K562 (cell line): ENCODE data around the gene ZNF626. TPM values are rescaled to one million over a fixed set of nuclear protein-coding genes. Genes with fewer than 3 reads are reported as not detected.

Experiments
- ADNP ChIP-seq: fragments of 200-800 bp; sonication (Bioruptor generic); IDR thresholded peaks from 2 replicates; pipeline ENCODE4 v1.6.1; 2016; ENCODE audit warnings: missing genetic modification characterization, missing compliant biosample characterization
- CXXC5 ChIP-seq: fragments of 250-450 bp; sonication (Bioruptor Pico); IDR thresholded peaks from 2 replicates; pipeline ENCODE4 v1.8.0; 2022; ENCODE audit warnings: inconsistent platforms, mild to moderate bottlenecking, moderate library complexity
- FIP1L1 ChIP-seq: fragments of 200-400 bp; formaldehyde crosslinking; IDR thresholded peaks from 2 replicates; pipeline ENCODE4 v1.6.1; 2018; ENCODE audit warnings: mild to moderate bottlenecking, low read depth, low read length; ENCODE audit not compliant: poor library complexity, severe bottlenecking
- HDAC1 ChIP-seq, 2 experiments: fragments of 450-650 bp; IDR thresholded peaks; 2 replicates each; pipeline ENCODE4 v1.6.1; 2016 to 2017; ENCODE audit warnings: inconsistent platforms in 1 of 2, mild to moderate bottlenecking in 1 of 2, moderate library complexity in 1 of 2
- HDGF ChIP-seq: fragments of 450-650 bp; IDR thresholded peaks from 2 replicates; pipeline ENCODE4 v1.6.1; 2016
- HNRNPUL1 ChIP-seq: fragments of 200-400 bp; formaldehyde crosslinking; IDR thresholded peaks from 2 replicates; pipeline ENCODE4 v1.6.1; 2017; ENCODE audit warnings: low read length
- IRF1 ChIP-seq: sonication (generic); formaldehyde crosslinking; IDR thresholded peaks from 2 replicates; pipeline ENCODE4 v1.8.0; 2022; ENCODE audit warnings: missing genetic modification reagents, mild to moderate bottlenecking, borderline replicate concordance
- KDM1A ChIP-seq, 2 experiments: fragments of 450-650 bp; IDR thresholded peaks; 2 replicates each; pipeline ENCODE4 v1.6.1; 2016; ENCODE audit warnings: mild to moderate bottlenecking in 2 of 2
- MCM3 ChIP-seq: fragments of 450-650 bp; IDR thresholded peaks from 2 replicates; pipeline ENCODE4 v1.6.1; 2016
- MTA2 ChIP-seq: fragments of 450-650 bp; IDR thresholded peaks from 2 replicates; pipeline ENCODE4 v1.6.1; 2016; ENCODE audit warnings: low read depth
- NELFE ChIP-seq: IDR thresholded peaks from 2 replicates; pipeline ENCODE4 v1.6.1; 2011; ENCODE audit warnings: mild to moderate bottlenecking; ENCODE audit not compliant: insufficient read depth, insufficient read length
- NFE2L1 ChIP-seq: fragments of 450-650 bp; IDR thresholded peaks from 2 replicates; pipeline ENCODE4 v1.6.1; 2016; ENCODE audit warnings: missing genetic modification characterization, low read depth, mild to moderate bottlenecking, missing compliant biosample characterization, moderate library complexity, borderline replicate concordance
- PML ChIP-seq: IDR thresholded peaks from 2 replicates; pipeline ENCODE4 v1.6.1; 2012; ENCODE audit warnings: low read length, inconsistent platforms
- POLR2B ChIP-seq: fragments of 450-650 bp; IDR thresholded peaks from 2 replicates; pipeline ENCODE4 v1.6.1; 2018; ENCODE audit warnings: low read depth; ENCODE audit not compliant: partially characterized antibody
- PPARD ChIP-seq: fragments of 250-450 bp; sonication (Bioruptor Pico); IDR thresholded peaks from 2 replicates; pipeline ENCODE4 v1.8.0; 2022; ENCODE audit warnings: inconsistent platforms, mild to moderate bottlenecking, moderate library complexity
- PURB ChIP-seq: sonication (generic); formaldehyde crosslinking; IDR thresholded peaks from 2 replicates; pipeline ENCODE4 v1.9.0; 2021; ENCODE audit warnings: low read depth, mild to moderate bottlenecking, missing genetic modification reagents
- RAD51 ChIP-seq: fragments of 450-650 bp; IDR thresholded peaks from 2 replicates; pipeline ENCODE4 v1.7.1; 2016; ENCODE audit warnings: low read depth, mild to moderate bottlenecking, borderline replicate concordance
- RBM25 ChIP-seq: fragments of 200-400 bp; formaldehyde crosslinking; IDR thresholded peaks from 2 replicates; pipeline ENCODE4 v1.6.1; 2018; ENCODE audit warnings: low read length, low read depth, moderate library complexity; ENCODE audit not compliant: severe bottlenecking
- RBM34 ChIP-seq: fragments of 200-400 bp; formaldehyde crosslinking; IDR thresholded peaks from 2 replicates; pipeline ENCODE4 v1.6.1; 2018; ENCODE audit warnings: low read length, borderline replicate concordance; ENCODE audit not compliant: insufficient read depth
- RBM39 ChIP-seq: fragments of 200-400 bp; formaldehyde crosslinking; optimal IDR thresholded peaks from 2 replicates; pipeline ENCODE3; 2018; ENCODE audit warnings: low read depth, low read length
- RNF219 ChIP-seq: fragments of 250-450 bp; sonication (Bioruptor Pico); IDR thresholded peaks from 2 replicates; pipeline ENCODE4 v1.5.0; 2022; ENCODE audit warnings: mild to moderate bottlenecking
- SOX6 ChIP-seq: fragments of 450-650 bp; IDR thresholded peaks from 2 replicates; pipeline ENCODE4 v1.6.1; 2014; ENCODE audit warnings: mild to moderate bottlenecking
- THAP7 ChIP-seq: fragments of 250-450 bp; sonication (Bioruptor Pico); IDR thresholded peaks from 2 replicates; pipeline ENCODE4 v1.5.0; 2021
- YY1 ChIP-seq, 3 experiments: IDR thresholded peaks; 2 replicates each; pipeline ENCODE4 v1.6.1; 2011; ENCODE audit warnings: low read length in 2 of 3, mild to moderate bottlenecking in 2 of 3, moderate library complexity in 2 of 3, borderline replicate concordance in 1 of 3, control low read depth in 1 of 3, low read depth in 1 of 3; ENCODE audit not compliant: insufficient read depth in 3 of 3, insufficient replicate concordance in 2 of 3, control insufficient read depth in 1 of 3, insufficient read length in 1 of 3; ENCODE audit errors: extremely low read depth in 1 of 3
- ZBTB7A ChIP-seq: IDR thresholded peaks from 2 replicates; pipeline ENCODE4 v1.6.1; 2011; ENCODE audit warnings: low read depth, mild to moderate bottlenecking, low read length, moderate library complexity, borderline replicate concordance; ENCODE audit not compliant: control insufficient read depth
- ZNF217 ChIP-seq: sonication (generic); formaldehyde crosslinking; IDR thresholded peaks from 2 replicates; pipeline ENCODE4 v1.8.0; 2022; ENCODE audit warnings: mild to moderate bottlenecking, missing genetic modification reagents
- ZNF507 ChIP-seq: conservative IDR thresholded peaks from 2 replicates; pipeline ENCODE4 v1.6.1; 2017; ENCODE audit warnings: missing genetic modification characterization, missing compliant biosample characterization
- polyA plus RNA-seq, 8 experiments: library from polyadenylated mRNA; depleted of rRNA in 4 of 8; stranded (reverse) in 5 of 8; unstranded in 3 of 8; fragments of >200 nt; fragmentation: Nextera tagmentation in 2 of 8; fragmentation: Illumina TruSeq in 1 of 8; extraction: Ambion mirVana in 2 of 8; extraction: Trizol in 1 of 8; gene quantifications; 2 replicates each; pipeline versions ENCODE4 v1.2.1 to v1.2.3, GENCODE V29; 2011 to 2014; ENCODE audit warnings: inconsistent platforms in 1 of 8, missing spikeins in 1 of 8
- total RNA-seq, 7 experiments: library from RNA; depleted of rRNA in 6 of 7; stranded (reverse); fragments of >200 nt in 6 of 7; fragmentation: Illumina TruSeq in 2 of 7; extraction: Trizol in 2 of 7; gene quantifications; 2 replicates each; pipeline versions ENCODE4 v1.2.1 to v1.2.3, GENCODE V29; 2011 to 2021; ENCODE audit warnings: low replicate concordance in 1 of 7

Gene ZNF626
- total and polyA plus RNA-seq, 9 of the 15 experiments (the other 6 are each of a cell fraction or from before 2014, with no cell fraction given) = 1.6 to 7.7 (median 4.1) TPM

- TF ChIP-seq RNF219 (CRISPR knock-in tag) (no peak), HDAC1 (IDR thresholded peaks at IDR 0.05) (0 out of 4 replicates have a peak, but pooled peaks of 1 of the 2 experiments have one; percentile 38), ZNF507 (tag) (no peak), ADNP (tag) (no peak), MTA2 (no peak), FIP1L1 (no peak), PPARD (no peak), PML (peak; percentile 37; the same call in 1 of the 2 replicates), HDGF (no peak), ZBTB7A (no peak), RAD51 (no peak), YY1 (IDR thresholded peaks at IDR 0.05; ENCODE audit: borderline replicate concordance in 1 of 3, control insufficient read depth in 1 of 3, extremely low read depth in 1 of 3, insufficient read depth in 3 of 3, insufficient read length in 1 of 3, insufficient replicate concordance in 2 of 3, low read depth in 1 of 3, low read length in 2 of 3) (peak in 1 of 3 experiments; percentile 68), RBM39 (no peak), HNRNPUL1 (no peak), RBM25 (peak; percentile 87), THAP7 (no peak), SOX6 (no peak), MCM3 (no peak), CXXC5 (CRISPR knock-in tag) (peak; percentile 23), POLR2B (peak; percentile 68), RBM34 (no peak), IRF1 (CRISPR knock-in tag) (no peak), KDM1A (IDR thresholded peaks at IDR 0.05) (no peak), NFE2L1 (tag) (no peak), PURB (no peak), ZNF217 (no peak), NELFE (no peak)
These were observed at the start of gene ZNF626 (continued) for GRCh38 chr19:20661150-20661819.
